MM.1S (cell line): ENCODE results near the gene WDR64.

Experiments used
- EZH2 ChIP-seq: fragments of 300-600 bp; sonication (generic); optimal IDR thresholded peaks from 2 replicates; pipeline ENCODE3; 2017; ENCODE audit warnings: low read depth, mild to moderate bottlenecking, antibody characterized with exemption, low read length, mixed read lengths
- EZH2phosphoT487 ChIP-seq: fragments of 300-600 bp; sonication (generic); IDR thresholded peaks from 2 replicates; pipeline ENCODE4 v1.6.1; 2018; ENCODE audit warnings: antibody characterized with exemption, low read length
- TF ChIP-seq, protein P1 (sequence below): fragments of 300-600 bp; sonication (generic); IDR thresholded peaks from 2 replicates; pipeline ENCODE4 v1.5.1; 2016; ENCODE audit warnings: antibody characterized with exemption, low read length, mixed read lengths

DNA sequence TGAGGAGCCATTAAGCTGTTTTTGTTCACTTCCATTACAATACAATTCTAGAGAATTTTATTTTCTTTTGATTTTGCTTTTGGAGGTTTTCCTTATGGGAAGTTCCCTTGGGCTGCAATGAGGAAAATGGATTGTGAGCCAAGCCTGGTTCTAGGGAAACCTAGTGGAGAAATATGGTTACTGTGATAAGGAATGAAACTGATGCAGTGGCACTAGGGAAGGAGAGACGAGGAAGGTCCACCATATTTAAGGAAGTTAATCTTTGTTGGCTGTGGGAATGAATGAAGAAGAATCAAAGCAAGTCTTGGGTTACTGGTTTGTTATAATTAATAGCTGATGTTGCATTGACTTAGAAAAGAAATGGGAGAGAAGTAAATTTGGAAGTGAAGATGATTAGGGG, 40.3 kb upstream of the WDR64 start:
- TF ChIP-seq, protein P1, sequence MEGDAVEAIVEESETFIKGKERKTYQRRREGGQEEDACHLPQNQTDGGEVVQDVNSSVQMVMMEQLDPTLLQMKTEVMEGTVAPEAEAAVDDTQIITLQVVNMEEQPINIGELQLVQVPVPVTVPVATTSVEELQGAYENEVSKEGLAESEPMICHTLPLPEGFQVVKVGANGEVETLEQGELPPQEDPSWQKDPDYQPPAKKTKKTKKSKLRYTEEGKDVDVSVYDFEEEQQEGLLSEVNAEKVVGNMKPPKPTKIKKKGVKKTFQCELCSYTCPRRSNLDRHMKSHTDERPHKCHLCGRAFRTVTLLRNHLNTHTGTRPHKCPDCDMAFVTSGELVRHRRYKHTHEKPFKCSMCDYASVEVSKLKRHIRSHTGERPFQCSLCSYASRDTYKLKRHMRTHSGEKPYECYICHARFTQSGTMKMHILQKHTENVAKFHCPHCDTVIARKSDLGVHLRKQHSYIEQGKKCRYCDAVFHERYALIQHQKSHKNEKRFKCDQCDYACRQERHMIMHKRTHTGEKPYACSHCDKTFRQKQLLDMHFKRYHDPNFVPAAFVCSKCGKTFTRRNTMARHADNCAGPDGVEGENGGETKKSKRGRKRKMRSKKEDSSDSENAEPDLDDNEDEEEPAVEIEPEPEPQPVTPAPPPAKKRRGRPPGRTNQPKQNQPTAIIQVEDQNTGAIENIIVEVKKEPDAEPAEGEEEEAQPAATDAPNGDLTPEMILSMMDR: no peak
- TF ChIP-seq EZH2 (no peak), EZH2phosphoT487 (no peak)
